SK-N-SH treated with all-trans-retinoic acid at 6 μM for 48 hours (cell line): Measurements from ENCODE around the gene NBEA.

Experiments
- ARNTL ChIP-seq: fragments of 450-650 bp; formaldehyde crosslinking; IDR thresholded peaks from 2 replicates; pipeline ENCODE4 v1.5.0; 2020; ENCODE audit warnings: low read depth, mild to moderate bottlenecking, moderate library complexity, borderline replicate concordance
- CSDC2 ChIP-seq: fragments of 250-450 bp; sonication (Bioruptor Pico); IDR thresholded peaks from 2 replicates; pipeline ENCODE4 v1.5.0; 2020; ENCODE audit warnings: mild to moderate bottlenecking, moderate library complexity
- ESRRG ChIP-seq: fragments of 250-450 bp; sonication (Bioruptor Pico); IDR thresholded peaks from 2 replicates; pipeline ENCODE4 v1.6.1; 2021; ENCODE audit warnings: mild to moderate bottlenecking
- ISL1 ChIP-seq: fragments of 250-450 bp; sonication (Bioruptor Pico); IDR thresholded peaks from 2 replicates; pipeline ENCODE4 v2.1.2; 2022; ENCODE audit warnings: mild to moderate bottlenecking, moderate library complexity
- RARB ChIP-seq: fragments of 250-450 bp; sonication (Bioruptor Pico); IDR thresholded peaks from 2 replicates; pipeline ENCODE4 v1.8.0; 2021; ENCODE audit warnings: mild to moderate bottlenecking, moderate library complexity
- ZFP3 ChIP-seq: fragments of 250-450 bp; sonication (Bioruptor Pico); IDR thresholded peaks from 2 replicates; pipeline ENCODE4 v1.5.0; 2020; ENCODE audit warnings: mild to moderate bottlenecking, moderate library complexity
- TF ChIP-seq, protein P1 (sequence below): fragments of 250-450 bp; sonication (Bioruptor Pico); IDR thresholded peaks from 2 replicates; pipeline ENCODE4 v1.8.0; 2020; ENCODE audit warnings: mild to moderate bottlenecking, moderate library complexity, borderline replicate concordance
- TF ChIP-seq, protein P2 (sequence below): fragments of 250-450 bp; sonication (Bioruptor Pico); IDR thresholded peaks from 2 replicates; pipeline ENCODE4 v1.5.1; 2020; ENCODE audit warnings: low read depth, mild to moderate bottlenecking, moderate library complexity

DNA sequence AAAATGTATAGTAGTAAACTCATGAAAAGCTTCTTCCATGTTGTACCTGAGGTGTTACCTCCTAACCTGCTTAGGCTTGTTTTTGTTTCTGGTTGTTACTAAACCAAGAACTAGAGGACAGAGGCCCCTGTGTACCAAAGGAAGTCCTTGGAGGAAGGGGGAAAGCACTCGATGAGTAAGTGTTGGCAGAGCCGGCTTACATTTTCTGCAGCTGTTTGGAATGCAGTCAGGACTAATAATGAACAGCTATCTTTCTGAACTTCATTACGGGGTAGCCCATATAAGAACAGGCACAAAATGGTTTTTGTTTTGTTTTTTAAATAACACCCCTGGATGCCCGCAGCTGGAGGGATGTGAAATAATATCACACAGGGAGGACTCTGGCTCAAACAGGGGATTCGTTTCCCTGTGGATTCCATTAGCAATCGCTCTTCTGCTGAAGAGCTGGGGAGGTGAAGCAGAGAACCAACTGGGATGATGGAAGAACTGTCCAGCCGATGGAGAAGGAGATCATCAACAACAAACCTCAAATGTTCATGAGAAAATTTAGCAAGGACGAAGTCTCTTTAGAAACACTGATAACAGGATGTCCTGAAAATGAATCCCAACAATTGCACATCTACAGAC, 748.6 kb downstream of the NBEA start:
- no peak for TF ChIP-seq CSDC2 (CRISPR knock-in tag)
- TF ChIP-seq, protein P1, sequence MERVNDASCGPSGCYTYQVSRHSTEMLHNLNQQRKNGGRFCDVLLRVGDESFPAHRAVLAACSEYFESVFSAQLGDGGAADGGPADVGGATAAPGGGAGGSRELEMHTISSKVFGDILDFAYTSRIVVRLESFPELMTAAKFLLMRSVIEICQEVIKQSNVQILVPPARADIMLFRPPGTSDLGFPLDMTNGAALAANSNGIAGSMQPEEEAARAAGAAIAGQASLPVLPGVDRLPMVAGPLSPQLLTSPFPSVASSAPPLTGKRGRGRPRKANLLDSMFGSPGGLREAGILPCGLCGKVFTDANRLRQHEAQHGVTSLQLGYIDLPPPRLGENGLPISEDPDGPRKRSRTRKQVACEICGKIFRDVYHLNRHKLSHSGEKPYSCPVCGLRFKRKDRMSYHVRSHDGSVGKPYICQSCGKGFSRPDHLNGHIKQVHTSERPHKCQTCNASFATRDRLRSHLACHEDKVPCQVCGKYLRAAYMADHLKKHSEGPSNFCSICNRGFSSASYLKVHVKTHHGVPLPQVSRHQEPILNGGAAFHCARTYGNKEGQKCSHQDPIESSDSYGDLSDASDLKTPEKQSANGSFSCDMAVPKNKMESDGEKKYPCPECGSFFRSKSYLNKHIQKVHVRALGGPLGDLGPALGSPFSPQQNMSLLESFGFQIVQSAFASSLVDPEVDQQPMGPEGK: no peak
- TF ChIP-seq ARNTL (CRISPR knock-in tag): no peak
- no peak for TF ChIP-seq RARB (CRISPR knock-in tag)
- TF ChIP-seq ISL1 (CRISPR knock-in tag): no peak
- no peak for TF ChIP-seq ESRRG (CRISPR knock-in tag)
- TF ChIP-seq, protein P2, sequence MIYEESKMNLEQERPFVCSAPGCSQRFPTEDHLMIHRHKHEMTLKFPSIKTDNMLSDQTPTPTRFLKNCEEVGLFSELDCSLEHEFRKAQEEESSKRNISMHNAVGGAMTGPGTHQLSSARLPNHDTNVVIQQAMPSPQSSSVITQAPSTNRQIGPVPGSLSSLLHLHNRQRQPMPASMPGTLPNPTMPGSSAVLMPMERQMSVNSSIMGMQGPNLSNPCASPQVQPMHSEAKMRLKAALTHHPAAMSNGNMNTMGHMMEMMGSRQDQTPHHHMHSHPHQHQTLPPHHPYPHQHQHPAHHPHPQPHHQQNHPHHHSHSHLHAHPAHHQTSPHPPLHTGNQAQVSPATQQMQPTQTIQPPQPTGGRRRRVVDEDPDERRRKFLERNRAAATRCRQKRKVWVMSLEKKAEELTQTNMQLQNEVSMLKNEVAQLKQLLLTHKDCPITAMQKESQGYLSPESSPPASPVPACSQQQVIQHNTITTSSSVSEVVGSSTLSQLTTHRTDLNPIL (CRISPR knock-in tag): no peak
- TF ChIP-seq ZFP3 (CRISPR knock-in tag): no peak
